Astrocyte (in vitro differentiated cells and primary cell): Measurements from ENCODE around the gene THY1.

Experiments used
- EZH2 ChIP-seq: IDR thresholded peaks from 2 replicates; pipeline ENCODE4 v1.6.1; 2012; ENCODE audit warnings: mild to moderate bottlenecking, low read length, inconsistent platforms; ENCODE audit not compliant: insufficient read depth
- TF ChIP-seq, protein P1 (sequence below): IDR thresholded peaks from 2 replicates; pipeline ENCODE4 v1.5.1; 2011; ENCODE audit warnings: low read depth, mild to moderate bottlenecking, inconsistent platforms, low read length, moderate library complexity; ENCODE audit not compliant: insufficient read depth

DNA sequence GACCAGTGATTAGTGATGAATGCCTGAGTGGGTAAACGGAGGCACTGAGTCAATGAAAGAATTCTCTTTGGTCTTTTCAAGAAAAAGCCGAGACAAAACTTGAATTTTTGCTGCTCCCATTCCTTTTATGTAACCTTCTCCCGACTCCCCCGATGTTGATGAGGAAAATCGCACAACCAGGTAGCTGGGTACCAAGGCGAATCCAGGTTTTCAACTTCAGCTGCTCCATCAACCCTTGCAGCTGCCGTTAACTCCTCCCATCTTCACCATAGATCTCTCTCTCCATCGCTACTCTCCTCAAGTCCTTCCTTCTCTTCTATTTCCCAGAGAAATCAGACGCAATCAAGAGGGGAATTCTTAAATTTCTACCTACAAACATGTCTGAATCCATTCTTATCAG, 40.9 kb downstream of the THY1 start:
- TF ChIP-seq, protein P1, sequence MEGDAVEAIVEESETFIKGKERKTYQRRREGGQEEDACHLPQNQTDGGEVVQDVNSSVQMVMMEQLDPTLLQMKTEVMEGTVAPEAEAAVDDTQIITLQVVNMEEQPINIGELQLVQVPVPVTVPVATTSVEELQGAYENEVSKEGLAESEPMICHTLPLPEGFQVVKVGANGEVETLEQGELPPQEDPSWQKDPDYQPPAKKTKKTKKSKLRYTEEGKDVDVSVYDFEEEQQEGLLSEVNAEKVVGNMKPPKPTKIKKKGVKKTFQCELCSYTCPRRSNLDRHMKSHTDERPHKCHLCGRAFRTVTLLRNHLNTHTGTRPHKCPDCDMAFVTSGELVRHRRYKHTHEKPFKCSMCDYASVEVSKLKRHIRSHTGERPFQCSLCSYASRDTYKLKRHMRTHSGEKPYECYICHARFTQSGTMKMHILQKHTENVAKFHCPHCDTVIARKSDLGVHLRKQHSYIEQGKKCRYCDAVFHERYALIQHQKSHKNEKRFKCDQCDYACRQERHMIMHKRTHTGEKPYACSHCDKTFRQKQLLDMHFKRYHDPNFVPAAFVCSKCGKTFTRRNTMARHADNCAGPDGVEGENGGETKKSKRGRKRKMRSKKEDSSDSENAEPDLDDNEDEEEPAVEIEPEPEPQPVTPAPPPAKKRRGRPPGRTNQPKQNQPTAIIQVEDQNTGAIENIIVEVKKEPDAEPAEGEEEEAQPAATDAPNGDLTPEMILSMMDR: no peak
- TF ChIP-seq EZH2: no peak
